Parathyroid adenoma (tissue), 2 donors: ENCODE results near the gene NFIB.

ENCODE experiments used
- H2AFZ ChIP-seq: fragments of 300-600 bp; sonication (generic); one replicate; pipeline ENCODE4 v1.7.0; 2017; ENCODE audit warnings: antibody characterized with exemption, mild to moderate bottlenecking
- H3K27ac ChIP-seq: fragments of 300-600 bp; sonication (generic); one replicate; pipeline ENCODE4 v1.7.0; 2017
- H3K27me3 ChIP-seq: fragments of 300-600 bp; sonication (generic); one replicate; pipeline ENCODE4 v1.7.0; 2017; ENCODE audit warnings: low read length; ENCODE audit not compliant: control insufficient read depth, insufficient read depth
- H3K36me3 ChIP-seq: fragments of 300-600 bp; sonication (generic); one replicate; pipeline ENCODE4 v1.7.0; 2017; ENCODE audit warnings: low read length; ENCODE audit not compliant: control insufficient read depth, insufficient read depth
- H3K4me1 ChIP-seq: fragments of 300-600 bp; sonication (generic); one replicate; pipeline ENCODE4 v1.7.0; 2017; ENCODE audit warnings: control low read depth
- H3K4me2 ChIP-seq: fragments of 300-600 bp; sonication (generic); one replicate; pipeline ENCODE4 v1.7.0; 2017; ENCODE audit warnings: low read length
- H3K4me3 ChIP-seq: fragments of 300-600 bp; sonication (generic); one replicate; pipeline ENCODE4 v1.7.0; 2017; ENCODE audit warnings: low read depth, low read length
- H3K79me2 ChIP-seq: fragments of 300-600 bp; sonication (generic); one replicate; pipeline ENCODE4 v1.7.0; 2017; ENCODE audit warnings: control low read depth
- H3K9ac ChIP-seq: fragments of 300-600 bp; sonication (generic); one replicate; pipeline ENCODE4 v1.7.0; 2017; ENCODE audit warnings: mild to moderate bottlenecking
- H3K9me3 ChIP-seq: fragments of 300-600 bp; sonication (generic); one replicate; pipeline ENCODE4 v1.7.0; 2017; ENCODE audit warnings: low read length; ENCODE audit not compliant: control insufficient read depth
- CTCF ChIP-seq: fragments of 300-600 bp; sonication (generic); IDR thresholded peaks from one replicate; pipeline ENCODE4 v1.7.0; 2017; ENCODE audit warnings: antibody characterized with exemption, mild to moderate bottlenecking
- donor health status: primary hyperparathyroidism.

Gene NFIB

GRCh38 chr9:14312719-14313377 lies 1.1 kb downstream of the NFIB start:
- H3K27me3 ChIP-seq, result peaks cover 4% of the 10 kb centered on the region
- peak overlapping the region; percentile 65 for H3K4me3 ChIP-seq
- H3K27ac ChIP-seq, result no peak overlapping the region
- no peak for TF ChIP-seq CTCF
- H3K4me1 ChIP-seq, result no peaks in the 10 kb centered on the region
- no peak overlapping the region for H3K9ac ChIP-seq
- H2AFZ ChIP-seq, result peak overlapping the region; percentile 53
- no peaks in the 10 kb centered on the region for H3K79me2 ChIP-seq
- no peaks in the 10 kb centered on the region for H3K9me3 ChIP-seq
- H3K36me3 ChIP-seq, result no peaks in the 10 kb centered on the region
- H3K4me2 ChIP-seq, result peak overlapping the region; percentile 85

DNA sequence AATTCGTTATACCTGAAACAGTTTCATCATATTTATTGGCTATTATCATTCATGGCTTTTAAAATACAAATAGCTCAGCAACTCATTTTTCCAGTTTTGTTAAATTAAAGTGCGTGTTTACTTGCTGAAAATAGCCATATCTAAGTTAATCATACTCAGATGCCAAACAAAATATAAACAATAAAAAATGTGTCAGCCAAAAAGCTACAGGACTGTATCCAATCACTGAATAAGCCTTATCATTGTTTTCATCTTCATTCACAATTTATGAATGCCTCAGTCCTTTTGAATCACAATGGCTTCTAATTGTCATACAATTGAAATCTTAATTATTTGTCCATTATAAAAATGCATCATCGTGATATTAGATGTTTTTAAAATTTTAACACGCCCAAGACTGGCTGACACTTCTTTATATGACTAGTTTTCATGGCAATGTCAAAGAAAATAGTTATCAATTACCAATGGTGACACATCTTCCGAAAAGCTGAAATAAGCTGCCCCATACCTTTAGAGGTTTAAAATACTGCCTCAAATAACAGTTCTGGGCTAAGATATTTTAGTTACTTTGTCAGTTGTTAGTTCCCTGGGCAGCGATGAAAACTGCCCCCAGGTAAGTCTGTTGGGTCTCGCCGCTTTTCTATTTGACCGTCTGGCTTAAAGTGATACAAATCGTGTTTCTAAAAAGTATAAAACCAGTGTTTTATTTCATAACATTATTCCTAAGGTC lies 1.8 kb downstream of the NFIB start:
- Histone ChIP-seq H3K36me3 (no peaks in the 10 kb centered on the region), H3K9ac (no peak overlapping the region), H3K4me3 (peak overlapping the region; percentile 60), H3K4me2 (peak overlapping the region; percentile 85), H3K27me3 (peaks cover 4% of the 10 kb centered on the region), H3K9me3 (no peaks in the 10 kb centered on the region), H3K27ac (no peak overlapping the region), H2AFZ (no peak overlapping the region), H3K4me1 (no peaks in the 10 kb centered on the region), H3K79me2 (no peaks in the 10 kb centered on the region)
- TF ChIP-seq CTCF, result no peak

DNA sequence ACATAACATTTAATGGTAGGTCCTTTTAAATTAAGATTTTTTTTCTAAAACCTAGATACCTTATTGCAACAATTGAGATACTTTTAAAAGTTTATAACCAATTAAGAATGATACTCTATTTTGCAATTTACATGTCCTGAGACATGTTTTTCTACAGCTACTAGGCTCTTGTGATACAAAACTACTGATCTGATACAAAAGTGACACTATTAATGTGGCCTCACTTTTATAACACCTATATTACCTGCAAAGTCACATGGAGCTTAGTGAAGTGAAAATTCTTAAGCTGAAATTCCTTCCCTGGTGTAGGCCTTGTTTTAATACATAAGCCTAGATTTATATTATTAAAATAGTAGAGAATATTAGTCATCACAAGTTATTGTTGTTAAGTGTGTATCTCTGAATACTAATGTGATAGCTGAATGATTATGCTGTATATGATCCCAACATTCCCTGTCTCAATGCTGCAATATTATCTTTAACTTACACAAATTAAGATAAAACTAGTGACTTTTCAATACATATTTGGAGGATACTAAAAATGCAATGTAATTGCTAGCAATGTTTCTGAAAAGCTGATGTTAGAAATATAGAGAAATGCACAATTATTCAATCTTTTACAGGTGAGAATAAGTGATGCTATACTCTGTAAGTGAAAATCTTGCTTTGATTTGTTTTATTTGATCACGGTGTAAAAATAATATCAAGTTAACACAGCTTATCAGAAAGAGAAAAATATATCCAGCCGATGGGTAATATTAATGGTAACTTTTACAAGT lies 2.6 kb downstream of the NFIB start:
- Histone ChIP-seq H3K4me3 (peak overlapping the region; percentile 60), H3K9ac (no peak overlapping the region)

DNA sequence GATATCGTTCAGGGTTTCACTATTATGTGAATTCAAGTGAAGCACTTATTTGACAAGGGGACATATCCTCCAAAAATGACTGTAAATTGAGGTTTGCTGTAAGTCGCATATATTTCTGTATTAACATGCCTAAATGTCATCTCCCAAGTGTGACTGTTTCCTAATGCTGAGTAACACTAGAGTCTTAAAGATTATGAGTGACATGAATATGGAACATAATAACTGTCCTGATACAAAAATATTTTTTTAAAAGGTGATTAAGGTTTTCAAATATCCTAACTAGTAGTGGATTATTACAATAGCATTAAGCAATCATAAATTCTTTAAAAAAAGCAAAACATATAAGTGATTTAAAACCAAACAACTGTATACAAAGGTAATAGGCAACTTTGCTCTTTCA lies 3.6 kb downstream of the NFIB start:
- no peak overlapping the region for H3K27ac ChIP-seq
- no peak overlapping the region for H3K9ac ChIP-seq
- H3K36me3 ChIP-seq, result no peaks in the 10 kb centered on the region
- no peaks in the 10 kb centered on the region for H3K9me3 ChIP-seq
- peak overlapping the region; percentile 49 for H3K4me2 ChIP-seq
- no peaks in the 10 kb centered on the region for H3K4me1 ChIP-seq
- no peaks in the 10 kb centered on the region for H3K79me2 ChIP-seq
- H2AFZ ChIP-seq, result no peak overlapping the region
- peaks cover 4% of the 10 kb centered on the region for H3K27me3 ChIP-seq
- TF ChIP-seq CTCF, result no peak
- no peak overlapping the region for H3K4me3 ChIP-seq

More for the DNA sequence above, 2.6 kb downstream of the NFIB start:
- Histone ChIP-seq H3K27me3 (peaks cover 4% of the 10 kb centered on the region), H3K27ac (no peak overlapping the region), H3K9me3 (no peaks in the 10 kb centered on the region), H3K79me2 (no peaks in the 10 kb centered on the region), H2AFZ (no peak overlapping the region), H3K36me3 (no peaks in the 10 kb centered on the region), H3K4me2 (no peak overlapping the region), H3K4me1 (no peaks in the 10 kb centered on the region)
- no peak for TF ChIP-seq CTCF
